A673 (cell line): ENCODE measurements around the gene CELSR1. TPM values are rescaled to one million over a fixed set of nuclear protein-coding genes. Genes with fewer than 3 reads are reported as not detected.

Source experiments
- BruUV-seq: library from RNA; stranded (reverse); fragments of 400-500 nt; replicated peaks from 2 replicates; lab custom pipeline; 2021; lab: Mats Ljungman, UMichigan
- CTCF ChIA-PET: fragments of 300-600 bp; sonication (Branson Sonifier 250); formaldehyde crosslinking; loops from one replicate; lab custom pipeline; 2022; ENCODE audit warnings: antibody characterized with exemption; lab: Charles Lee
- POLR2A ChIA-PET: fragments of 300-600 bp; sonication (Branson Sonifier 250); formaldehyde crosslinking; loops from one replicate; lab custom pipeline; 2022; ENCODE audit warnings: antibody characterized with exemption; ENCODE audit not compliant: low non-redundant PET; lab: Charles Lee
- DNase-seq: peaks from one replicate; pipeline ENCODE4 v3.0.0-alpha.2; 2015; ENCODE audit warnings: low spot score
- H3K27ac ChIP-seq: fragments of 200-600 bp; sonication (generic); 2 replicates; pipeline ENCODE4 v1.5.1; 2016; ENCODE audit warnings: mixed run types, low read depth, mild to moderate bottlenecking, mixed read lengths, antibody characterized with exemption, low read length; ENCODE audit not compliant: poor library complexity, severe bottlenecking
- H3K27me3 ChIP-seq: fragments of 200-600 bp; sonication (generic); replicated peaks from 2 replicates; pipeline ENCODE4 v1.6.1; 2017; ENCODE audit warnings: mixed run types, low read depth, mild to moderate bottlenecking, mixed read lengths, antibody characterized with exemption, low read length; ENCODE audit not compliant: insufficient read depth, poor library complexity
- H3K36me3 ChIP-seq: fragments of 200-600 bp; sonication (generic); 2 replicates; pipeline ENCODE4 v1.6.1; 2016; ENCODE audit warnings: mixed run types, mild to moderate bottlenecking, mixed read lengths, antibody characterized with exemption, low read length; ENCODE audit not compliant: insufficient read depth, poor library complexity, severe bottlenecking
- H3K4me1 ChIP-seq: fragments of 200-600 bp; sonication (generic); 2 replicates; pipeline ENCODE4 v1.6.1; 2017; ENCODE audit warnings: mixed run types, mild to moderate bottlenecking, mixed read lengths, antibody characterized with exemption, low read length; ENCODE audit not compliant: insufficient read depth, poor library complexity, severe bottlenecking
- H3K4me3 ChIP-seq: fragments of 200-600 bp; sonication (generic); 2 replicates; pipeline ENCODE4 v1.5.1; 2016; ENCODE audit warnings: low read depth, mixed run types, mild to moderate bottlenecking, mixed read lengths, low read length; ENCODE audit not compliant: poor library complexity, severe bottlenecking
- H3K9me3 ChIP-seq: fragments of 200-600 bp; sonication (generic); 2 replicates; pipeline ENCODE4 v1.6.1; 2016; ENCODE audit warnings: mixed run types, low read depth, mild to moderate bottlenecking, mixed read lengths, antibody characterized with exemption, low read length; ENCODE audit not compliant: poor library complexity, severe bottlenecking
- CTCF ChIP-seq: fragments of 300-800, 200-600 bp; sonication (generic); conservative IDR thresholded peaks from 2 replicates; pipeline ENCODE4 v1.5.1; 2017; ENCODE audit warnings: low read depth, mild to moderate bottlenecking, antibody characterized with exemption, low read length, moderate library complexity, mixed read lengths
- EZH2 ChIP-seq: fragments of 200-600 bp; sonication (generic); IDR thresholded peaks from 2 replicates; pipeline ENCODE4 v1.6.1; 2017; ENCODE audit warnings: borderline replicate concordance, low read depth, mild to moderate bottlenecking, mixed read lengths, antibody characterized with exemption, low read length; ENCODE audit not compliant: poor library complexity, severe bottlenecking
- intact Hi-C: fragments of 100-400 bp; cut with micrococcal nuclease; formaldehyde crosslinking; loops from one replicate; pipeline ENCODE4 v1.10.0; 2022; ENCODE audit not compliant: unreplicated experiment
- total RNA-seq: library from RNA; stranded (reverse); gene quantifications from 2 replicates; pipeline ENCODE4 v1.2.3, GENCODE V29; 2021

Gene CELSR1
- total RNA-seq, 1 experiment from 2014 or later: 2.3 TPM

GRCh38 chr22:46449974-46450745 is 87.3 kb downstream of the CELSR1 start:
- Histone ChIP-seq H3K27ac (no peak overlapping the region), H3K27me3 (no peaks in the 10 kb centered on the region), H3K36me3 (no peaks in the 10 kb centered on the region), H3K4me1 (no peaks in the 10 kb centered on the region), H3K9me3 (no peaks in the 10 kb centered on the region), H3K4me3 (no peak overlapping the region)
- POLR2A ChIA-PET: no interaction called here
- intact Hi-C loops: no loop called here
- no peak for DNase-seq
- CTCF ChIA-PET: no interaction called here
- BruUV-seq: no TSS peak
- TF ChIP-seq CTCF (no peak), EZH2 (no peak)

- ChIA-PET POLR2A (no interaction called here), CTCF (no interaction called here)
- H3K36me3 ChIP-seq: no peaks in the 10 kb centered on the region
- H3K27ac ChIP-seq: no peak overlapping the region
- no peaks in the 10 kb centered on the region for H3K9me3 ChIP-seq
- H3K4me1 ChIP-seq: no peaks in the 10 kb centered on the region
- no TSS peak for BruUV-seq
- no peaks in the 10 kb centered on the region for H3K27me3 ChIP-seq
- no peak overlapping the region for H3K4me3 ChIP-seq
- intact Hi-C loops: no loop called here
- TF ChIP-seq CTCF: no peak
- no peak for TF ChIP-seq EZH2
- DNase-seq: no peak
These were observed 88.2 kb downstream of the CELSR1 start for GRCh38 chr22:46449116-46449691.

- TF ChIP-seq EZH2 (no peak), CTCF (no peak)
- no peaks in the 10 kb centered on the region for H3K9me3 ChIP-seq
- no peaks in the 10 kb centered on the region for H3K27me3 ChIP-seq
- ChIA-PET POLR2A (no interaction called here), CTCF (no interaction called here)
- H3K4me1 ChIP-seq: no peaks in the 10 kb centered on the region
- BruUV-seq: no TSS peak
- H3K27ac ChIP-seq: no peak overlapping the region
- DNase-seq: no peak
- intact Hi-C loops: no loop called here
- H3K4me3 ChIP-seq: no peak overlapping the region
- H3K36me3 ChIP-seq: no peaks in the 10 kb centered on the region
These were observed 89.1 kb downstream of the CELSR1 start for GRCh38 chr22:46448333-46448732.
